SK-N-SH (cell line): Measurements from ENCODE around the gene CELSR2. TPM values are rescaled to one million over a fixed set of nuclear protein-coding genes. Genes with fewer than 3 reads are reported as not detected.

Source experiments
- CTCF ChIA-PET: fragments of 300-600, 350-600 bp; formaldehyde crosslinking; extraction: SDS; loops from one replicate; lab custom pipeline; 2021; lab: Yijun Ruan, JAX
- POLR2A ChIA-PET: fragments of 350-600 bp; sonication (Branson Sonifier 250); formaldehyde crosslinking; extraction: SDS; loops from one replicate; lab custom pipeline; 2020; ENCODE audit warnings: antibody characterized with exemption, inconsistent platforms; lab: Yijun Ruan, JAX
- DNase-seq: peaks from one replicate; pipeline ENCODE4 v3.0.0; 2012
- H2AFZ ChIP-seq: fragments of 200-600 bp; sonication (generic); 2 replicates; pipeline ENCODE4 v1.8.1; 2016; ENCODE audit warnings: antibody characterized with exemption, mild to moderate bottlenecking, low read depth
- H3F3A ChIP-seq: fragments of 200-600 bp; sonication (generic); replicated peaks from 2 replicates; pipeline ENCODE3; 2016; ENCODE audit warnings: antibody characterized with exemption, mild to moderate bottlenecking; ENCODE audit not compliant: insufficient read depth
- H3K27ac ChIP-seq, 2 experiments: fragments of 200-500 bp in 1 of 2; fragments of 200-600 bp in 1 of 2; sonication (Bioruptor generic) in 1 of 2; sonication (generic), shearing (Covaris generic) in 1 of 2; 2 replicates each; pipeline versions ENCODE4 v1.5.1 to v1.6.1; 2014 to 2016; ENCODE audit warnings: low read depth in 2 of 2, inconsistent platforms in 1 of 2, low read length in 1 of 2, mild to moderate bottlenecking in 1 of 2, mixed read lengths in 1 of 2
- H3K27me3 ChIP-seq: fragments of 200-600 bp; sonication (generic), shearing (Covaris generic); 2 replicates; pipeline ENCODE4 v1.6.1; 2016; ENCODE audit warnings: mixed run types; ENCODE audit not compliant: insufficient read depth
- H3K36me3 ChIP-seq, 2 experiments: fragments of 200-500 bp in 1 of 2; fragments of 200-600 bp in 1 of 2; sonication (Bioruptor generic) in 1 of 2; sonication (generic) in 1 of 2; replicated peaks in 1 of 2; 2 replicates each; pipeline versions ENCODE3 to v1.5.1; 2014 to 2016; ENCODE audit warnings: low read length in 1 of 2, mild to moderate bottlenecking in 1 of 2; ENCODE audit not compliant: insufficient read depth in 2 of 2, control insufficient read depth in 1 of 2
- H3K4me1 ChIP-seq, 2 experiments: fragments of 200-500 bp in 1 of 2; fragments of 200-600 bp in 1 of 2; sonication (Bioruptor generic) in 1 of 2; sonication (generic), shearing (Covaris generic) in 1 of 2; 2 replicates each; pipeline versions ENCODE4 v1.5.1 to v1.6.1; 2014 to 2016; ENCODE audit warnings: low read depth in 1 of 2, low read length in 1 of 2, mixed run types in 1 of 2; ENCODE audit not compliant: insufficient read depth in 2 of 2, control insufficient read depth in 1 of 2
- H3K4me2 ChIP-seq: fragments of 200-600 bp; sonication (generic), shearing (Covaris generic); 2 replicates; pipeline ENCODE4 v1.6.1; 2017; ENCODE audit warnings: mixed run types
- H3K4me3 ChIP-seq, 2 experiments: fragments of 200-500 bp in 1 of 2; fragments of 200-600 bp in 1 of 2; sonication (Bioruptor generic) in 1 of 2; sonication (generic), shearing (Covaris generic) in 1 of 2; 2 replicates each; pipeline versions ENCODE4 v1.5.1 to v1.8.1; 2014 to 2016; ENCODE audit warnings: low read depth in 2 of 2, inconsistent platforms in 1 of 2, low read length in 1 of 2, mild to moderate bottlenecking in 1 of 2, mixed read lengths in 1 of 2, moderate library complexity in 1 of 2
- H3K79me2 ChIP-seq: fragments of 200-600 bp; sonication (generic); 2 replicates; pipeline ENCODE4 v1.8.1; 2017; ENCODE audit warnings: mild to moderate bottlenecking; ENCODE audit not compliant: insufficient read depth
- H3K9ac ChIP-seq: fragments of 200-600 bp; sonication (generic); 2 replicates; pipeline ENCODE4 v1.6.1; 2017; ENCODE audit warnings: mixed run types
- H3K9me2 ChIP-seq: fragments of 200-600 bp; sonication (generic); 2 replicates; pipeline ENCODE4 v1.6.1; 2017; ENCODE audit warnings: mixed run types
- H3K9me3 ChIP-seq: fragments of 200-600 bp; sonication (generic); 2 replicates; pipeline ENCODE4 v1.6.1; 2017; ENCODE audit warnings: mixed run types, mild to moderate bottlenecking, moderate library complexity
- H4K20me1 ChIP-seq: fragments of 200-600 bp; sonication (generic); 2 replicates; pipeline ENCODE4 v1.6.1; 2017; ENCODE audit warnings: mild to moderate bottlenecking, mixed run types; ENCODE audit not compliant: insufficient read depth
- EP300 ChIP-seq, 2 experiments: IDR thresholded peaks; 2 replicates each; pipeline versions ENCODE4 v1.4.0 to v1.6.1; 2012; ENCODE audit warnings: borderline replicate concordance in 1 of 2, low read depth in 1 of 2, low read length in 1 of 2
- MXI1 ChIP-seq: IDR thresholded peaks from 2 replicates; pipeline ENCODE4 v1.6.1; 2012; ENCODE audit warnings: mild to moderate bottlenecking, low read depth, low read length, improper control_type of control experiment
- POLR2AphosphoS5 ChIP-seq: IDR thresholded peaks from 2 replicates; pipeline ENCODE4 v1.6.1; 2012; ENCODE audit warnings: low read depth, low read length
- WGBS: methylation state at CpG from one replicate; pipeline ENCODE4 v1.1.6; 2017; ENCODE audit warnings: low lambda C conversion rate; 5-methylcytosine and 5-hydroxymethylcytosine counted together
- polyA plus RNA-seq, 3 experiments: library from polyadenylated mRNA; depleted of rRNA; stranded (reverse); fragments of >200 nt; gene quantifications; 2 replicates each; pipeline ENCODE4 v1.2.3, GENCODE V29; 2012
- TF ChIP-seq, protein P1 (sequence below): IDR thresholded peaks from 2 replicates; pipeline ENCODE4 v1.6.1; 2012; ENCODE audit warnings: mild to moderate bottlenecking, low read depth, low read length, moderate library complexity

Gene CELSR2
- polyA plus RNA-seq, 1 of the 3 experiments (the other 2 are of a cell fraction): 3.5 TPM

DNA sequence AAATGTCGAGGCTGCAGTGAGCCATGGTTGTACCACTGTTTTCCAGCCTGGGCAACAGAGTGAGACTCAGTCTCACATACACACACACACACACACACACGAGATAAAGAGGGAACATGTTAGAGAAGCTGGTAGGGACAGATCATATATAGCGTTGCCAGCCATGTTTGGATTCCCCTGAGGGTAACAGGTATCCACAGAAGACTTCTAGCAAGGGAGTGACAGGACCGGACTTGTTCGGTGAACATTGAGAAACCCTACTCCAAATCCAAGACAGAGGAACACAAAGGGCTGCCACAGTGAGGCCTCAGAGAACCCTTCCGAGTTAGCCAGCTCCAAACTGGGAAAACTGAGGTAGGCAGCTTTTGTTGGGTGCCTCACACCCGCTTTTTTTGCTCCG lies 39.3 kb upstream of the CELSR2 start:
- H3K27me3 ChIP-seq: no peaks in the 10 kb centered on the region
- no peak overlapping the region for H2AFZ ChIP-seq
- no peak for DNase-seq
- peaks cover 12% of the 10 kb centered on the region for H3K79me2 ChIP-seq
- H3K27ac ChIP-seq: no peak overlapping the region
- TF ChIP-seq MXI1: no peak
- POLR2A ChIA-PET: no interaction called here
- H3K36me3 ChIP-seq: no peaks in the 10 kb centered on the region
- H3K4me1 ChIP-seq: peaks cover 4 to 5% of the 10 kb centered on the region in 2 experiments; a peak in 2 of 4 replicates
- no peak overlapping the region for H3K9ac ChIP-seq
- H3K4me3 ChIP-seq: no peak overlapping the region
- CTCF ChIA-PET: interaction anchor here (1.9 kb wide), 2 partner anchors 9 to 16 kb away, joined by 4 to 6 read pairs; no protein-coding TSS in a partner anchor
- 79% methylated on average over 8 of the region's 8 CpGs for WGBS
- H3K9me2 ChIP-seq: no peaks in the 10 kb centered on the region
- peaks cover 4% of the 10 kb centered on the region for H3F3A ChIP-seq
- no peak overlapping the region for H3K4me2 ChIP-seq
- no peaks in the 10 kb centered on the region for H3K9me3 ChIP-seq
- H4K20me1 ChIP-seq: 0 out of 2 replicates have a peak, but pooled peaks cover 6% of the 10 kb centered on the region

DNA sequence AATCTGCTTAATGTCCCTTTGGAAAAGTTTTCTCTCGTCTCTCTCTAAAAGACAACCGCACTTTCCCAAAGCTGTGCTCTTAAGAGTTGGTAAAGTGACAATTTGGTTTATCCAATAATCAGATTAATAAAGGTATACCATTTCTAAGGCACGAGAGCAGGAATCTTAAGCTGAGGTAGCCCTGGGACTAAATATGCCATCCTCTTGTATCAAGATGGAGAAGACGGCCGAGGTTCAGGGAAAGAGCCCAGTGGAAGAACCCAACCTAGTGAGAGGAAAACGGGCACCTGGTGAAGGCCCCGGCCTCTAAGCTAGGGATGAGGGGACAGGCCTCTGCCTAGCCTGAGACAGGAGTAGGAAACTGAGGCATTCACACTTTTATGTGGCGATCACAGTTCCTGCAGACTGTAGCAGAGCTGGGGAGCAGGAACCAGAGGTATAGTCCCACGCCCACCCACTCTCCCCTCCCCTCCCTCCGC lies 36.0 kb upstream of the CELSR2 start:
- Histone ChIP-seq H2AFZ (peak overlapping the region; percentile 92), H3K4me2 (peak overlapping the region; percentile 85), H3K79me2 (peaks cover 45% of the 10 kb centered on the region), H4K20me1 (peaks cover 27% of the 10 kb centered on the region), H3K9me2 (no peaks in the 10 kb centered on the region), H3K36me3 (peaks cover 0 to 16% of the 10 kb centered on the region in 2 experiments), H3K27ac (peak overlapping the region; percentile 86 to 89; a peak in 3 of 4 replicates), H3F3A (peaks cover 7% of the 10 kb centered on the region), H3K27me3 (no peaks in the 10 kb centered on the region), H3K4me1 (peaks cover 5 to 21% of the 10 kb centered on the region in 2 experiments; a peak in 3 of 4 replicates), H3K4me3 (peak overlapping the region; percentile 88 to 89), H3K9me3 (no peaks in the 10 kb centered on the region), H3K9ac (no peak overlapping the region)
- DNase-seq: no peak
- 48% methylated on average over 7 of the region's 10 CpGs for WGBS
- TF ChIP-seq EP300 (IDR thresholded peaks at IDR 0.05; ENCODE audit: borderline replicate concordance in 1 of 2, low read depth in 1 of 2, low read length in 1 of 2) (no peak), POLR2AphosphoS5 (0 out of 2 replicates have a peak, but pooled peaks have one; percentile 53)
- TF ChIP-seq, protein P1, sequence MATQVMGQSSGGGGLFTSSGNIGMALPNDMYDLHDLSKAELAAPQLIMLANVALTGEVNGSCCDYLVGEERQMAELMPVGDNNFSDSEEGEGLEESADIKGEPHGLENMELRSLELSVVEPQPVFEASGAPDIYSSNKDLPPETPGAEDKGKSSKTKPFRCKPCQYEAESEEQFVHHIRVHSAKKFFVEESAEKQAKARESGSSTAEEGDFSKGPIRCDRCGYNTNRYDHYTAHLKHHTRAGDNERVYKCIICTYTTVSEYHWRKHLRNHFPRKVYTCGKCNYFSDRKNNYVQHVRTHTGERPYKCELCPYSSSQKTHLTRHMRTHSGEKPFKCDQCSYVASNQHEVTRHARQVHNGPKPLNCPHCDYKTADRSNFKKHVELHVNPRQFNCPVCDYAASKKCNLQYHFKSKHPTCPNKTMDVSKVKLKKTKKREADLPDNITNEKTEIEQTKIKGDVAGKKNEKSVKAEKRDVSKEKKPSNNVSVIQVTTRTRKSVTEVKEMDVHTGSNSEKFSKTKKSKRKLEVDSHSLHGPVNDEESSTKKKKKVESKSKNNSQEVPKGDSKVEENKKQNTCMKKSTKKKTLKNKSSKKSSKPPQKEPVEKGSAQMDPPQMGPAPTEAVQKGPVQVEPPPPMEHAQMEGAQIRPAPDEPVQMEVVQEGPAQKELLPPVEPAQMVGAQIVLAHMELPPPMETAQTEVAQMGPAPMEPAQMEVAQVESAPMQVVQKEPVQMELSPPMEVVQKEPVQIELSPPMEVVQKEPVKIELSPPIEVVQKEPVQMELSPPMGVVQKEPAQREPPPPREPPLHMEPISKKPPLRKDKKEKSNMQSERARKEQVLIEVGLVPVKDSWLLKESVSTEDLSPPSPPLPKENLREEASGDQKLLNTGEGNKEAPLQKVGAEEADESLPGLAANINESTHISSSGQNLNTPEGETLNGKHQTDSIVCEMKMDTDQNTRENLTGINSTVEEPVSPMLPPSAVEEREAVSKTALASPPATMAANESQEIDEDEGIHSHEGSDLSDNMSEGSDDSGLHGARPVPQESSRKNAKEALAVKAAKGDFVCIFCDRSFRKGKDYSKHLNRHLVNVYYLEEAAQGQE: no peak
- CTCF ChIA-PET: interaction anchor here (0.8 to 2.7 kb wide), 4 partner anchors 12 to 319 kb away, joined by 3 to 11 read pairs (median 6); partner anchors contain the start of gene SORT1
- POLR2A ChIA-PET: interaction anchor here (0.9 to 2.4 kb wide), 4 partner anchors 26 to 137 kb away, joined by 3 to 11 read pairs (median 8); partner anchors contain the start of gene TAF13
